ENCODE measurements around the gene RTTN.

DNA sequence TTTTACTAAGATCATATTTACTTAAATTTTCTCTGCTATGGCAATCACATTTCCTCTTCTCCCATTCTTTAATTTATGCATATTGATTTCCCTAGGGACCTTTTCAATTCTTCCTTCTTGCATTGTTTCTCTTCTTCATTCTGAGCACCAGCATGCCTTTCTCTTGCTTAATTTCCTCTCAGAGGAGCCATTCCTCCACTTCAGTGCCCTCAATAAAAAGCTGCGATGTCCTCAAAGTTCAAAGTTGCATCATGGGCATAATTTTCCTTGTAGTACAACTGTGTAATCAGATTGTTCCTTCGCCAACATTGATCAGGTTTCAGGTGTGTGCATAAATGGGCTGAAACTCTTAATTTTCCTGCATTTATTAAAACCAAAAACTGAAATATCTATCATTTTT, 236.0 kb downstream of the RTTN start:
- TF ChIP-seq, protein P1, sequence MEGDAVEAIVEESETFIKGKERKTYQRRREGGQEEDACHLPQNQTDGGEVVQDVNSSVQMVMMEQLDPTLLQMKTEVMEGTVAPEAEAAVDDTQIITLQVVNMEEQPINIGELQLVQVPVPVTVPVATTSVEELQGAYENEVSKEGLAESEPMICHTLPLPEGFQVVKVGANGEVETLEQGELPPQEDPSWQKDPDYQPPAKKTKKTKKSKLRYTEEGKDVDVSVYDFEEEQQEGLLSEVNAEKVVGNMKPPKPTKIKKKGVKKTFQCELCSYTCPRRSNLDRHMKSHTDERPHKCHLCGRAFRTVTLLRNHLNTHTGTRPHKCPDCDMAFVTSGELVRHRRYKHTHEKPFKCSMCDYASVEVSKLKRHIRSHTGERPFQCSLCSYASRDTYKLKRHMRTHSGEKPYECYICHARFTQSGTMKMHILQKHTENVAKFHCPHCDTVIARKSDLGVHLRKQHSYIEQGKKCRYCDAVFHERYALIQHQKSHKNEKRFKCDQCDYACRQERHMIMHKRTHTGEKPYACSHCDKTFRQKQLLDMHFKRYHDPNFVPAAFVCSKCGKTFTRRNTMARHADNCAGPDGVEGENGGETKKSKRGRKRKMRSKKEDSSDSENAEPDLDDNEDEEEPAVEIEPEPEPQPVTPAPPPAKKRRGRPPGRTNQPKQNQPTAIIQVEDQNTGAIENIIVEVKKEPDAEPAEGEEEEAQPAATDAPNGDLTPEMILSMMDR (IDR thresholded peaks at IDR 0.05; ENCODE audit: borderline replicate concordance, extremely low read depth, low read length, poor library complexity, severe bottlenecking) = no peak
- TF ChIP-seq EZH2 (IDR thresholded peaks at IDR 0.05; ENCODE audit: borderline replicate concordance, low read depth, low read length, severe bottlenecking) = no peak
